ENCODE measurements around the gene SLC16A8.
"Not testable (repeated sequence)": the region's sequence is repeated elsewhere in the genome, so short reads cannot be mapped to it uniquely, and the experiment has no call there.

GRCh38 chr22:38117556-38117955 lies 33.6 kb upstream of the SLC16A8 start:
- not testable (repeated sequence) for TF ChIP-seq EP300, CTCF (IDR thresholded peaks at IDR 0.05)
